Panc1 (cell line): ENCODE results near the gene FKBP10. TPM values are rescaled to one million over a fixed set of nuclear protein-coding genes. Genes with fewer than 3 reads are reported as not detected.
A peak's percentile ranks its signal among the peaks of the same experiment; 100 is the strongest.

Experiments used
- ATAC-seq: fragments of 200-7000 bp; cut with Tn5 transposase; 2 replicates; pipeline ENCODE4 v1.9.1; 2020; ENCODE audit warnings: mild to moderate bottlenecking, moderate library complexity
- BruUV-seq: library from RNA; stranded (reverse); fragments of 400-500 nt; replicated peaks from 2 replicates; lab custom pipeline; 2021; lab: Mats Ljungman, UMichigan
- CTCF ChIA-PET: fragments of 300-600 bp; sonication (Branson Sonifier 250); formaldehyde crosslinking; loops from one replicate; lab custom pipeline; 2022; ENCODE audit warnings: antibody characterized with exemption; lab: Charles Lee
- POLR2A ChIA-PET: fragments of 300-600 bp; sonication (Branson Sonifier 250); formaldehyde crosslinking; loops from one replicate; lab custom pipeline; 2022; ENCODE audit warnings: antibody characterized with exemption; lab: Charles Lee
- DNase-seq: peaks from one replicate; pipeline ENCODE4 v3.0.0-alpha.2; 2010; ENCODE audit warnings: low read depth, low spot score
- H3K27ac ChIP-seq: 2 replicates; pipeline ENCODE4 v1.5.1; 2011; ENCODE audit warnings: mild to moderate bottlenecking, low read length, inconsistent platforms
- H3K27me3 ChIP-seq: fragments of 200-500 bp; sonication (Bioruptor generic); 2 replicates; pipeline ENCODE4 v1.6.0; 2014; ENCODE audit warnings: low read length, inconsistent platforms; ENCODE audit not compliant: control insufficient read depth, insufficient read depth
- H3K36me3 ChIP-seq: fragments of 200-500 bp; sonication (Bioruptor generic); 2 replicates; pipeline ENCODE4 v1.5.1; 2014; ENCODE audit warnings: inconsistent platforms, mild to moderate bottlenecking, low read length, moderate library complexity; ENCODE audit not compliant: control insufficient read depth, insufficient read depth
- H3K4me1 ChIP-seq: 2 replicates; pipeline ENCODE4 v1.5.1; 2011; ENCODE audit warnings: inconsistent platforms, mild to moderate bottlenecking, low read length, moderate library complexity; ENCODE audit not compliant: control insufficient read depth, insufficient read depth
- H3K4me3 ChIP-seq, 2 experiments: 2 replicates each; pipeline ENCODE4 v1.5.1; 2011 to 2012; ENCODE audit warnings: low read depth in 2 of 2, low read length in 2 of 2, mild to moderate bottlenecking in 2 of 2, inconsistent platforms in 1 of 2, moderate library complexity in 1 of 2
- H3K9me3 ChIP-seq: fragments of 200-500 bp; sonication (Bioruptor generic); 2 replicates; pipeline ENCODE4 v1.5.1; 2014; ENCODE audit warnings: low read depth, mild to moderate bottlenecking, inconsistent platforms, low read length, moderate library complexity; ENCODE audit not compliant: control insufficient read depth, insufficient read depth
- CTCF ChIP-seq: fragments of 450-650 bp; IDR thresholded peaks from 2 replicates; pipeline ENCODE4 v1.5.1; 2017; ENCODE audit warnings: mild to moderate bottlenecking
- POLR2AphosphoS5 ChIP-seq: IDR thresholded peaks from 2 replicates; pipeline ENCODE4 v1.6.1; 2012; ENCODE audit warnings: mild to moderate bottlenecking, low read depth, low read length, moderate library complexity
- SIN3A ChIP-seq: IDR thresholded peaks from 2 replicates; pipeline ENCODE4 v1.6.1; 2012; ENCODE audit warnings: low read depth, mild to moderate bottlenecking, low read length, moderate library complexity, borderline replicate concordance; ENCODE audit not compliant: insufficient read depth
- TCF7L2 ChIP-seq: IDR thresholded peaks from 2 replicates; pipeline ENCODE4 v1.6.1; 2011; ENCODE audit warnings: mild to moderate bottlenecking, low read depth, low read length, inconsistent platforms
- in situ Hi-C: cut with HindIII; loops from 2 replicates; pipeline ENCODE4 v1.10.0; 2016; ENCODE audit warnings: low sequenced_read_pairs, low pct_unique_long_range_greater_than_20kb
- intact Hi-C: fragments of 100-400 bp; cut with micrococcal nuclease; formaldehyde crosslinking; loops from one replicate; pipeline ENCODE4 v1.10.0; 2022; ENCODE audit not compliant: unreplicated experiment
- total RNA-seq: library from RNA; stranded (reverse); gene quantifications from one replicate; pipeline ENCODE4 v1.2.1, GENCODE V29; 2021; ENCODE audit not compliant: unreplicated experiment
- TF ChIP-seq, protein P1 (sequence below), 2 experiments: IDR thresholded peaks; 2 replicates each; pipeline ENCODE4 v1.6.1; 2011 to 2012; ENCODE audit warnings: low read depth in 2 of 2, control low read depth in 1 of 2, low read length in 1 of 2, mild to moderate bottlenecking in 1 of 2, moderate library complexity in 1 of 2; ENCODE audit not compliant: insufficient read depth in 1 of 2

Gene FKBP10
- total RNA-seq, 1 experiment from 2014 or later: 190 TPM

DNA sequence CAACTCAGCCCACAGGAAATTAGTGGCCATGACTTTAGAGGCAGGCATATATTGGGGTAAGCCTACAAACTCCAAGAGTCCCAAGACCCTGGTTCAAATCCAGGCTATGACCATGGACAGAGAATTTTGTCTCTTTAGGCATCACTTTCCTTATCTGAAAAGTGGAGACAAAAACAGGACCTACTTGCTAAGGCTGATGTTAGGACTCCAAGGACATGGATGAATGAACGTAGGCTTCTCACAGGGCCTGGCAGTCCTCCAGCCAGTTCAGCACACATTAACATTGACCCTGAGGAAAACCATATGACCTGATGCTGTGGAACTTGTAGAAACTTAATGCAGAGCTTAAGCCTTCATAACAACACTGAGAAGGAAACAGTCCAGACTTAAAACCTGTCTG, 1.4 kb downstream of the FKBP10 start:
- in situ Hi-C loops (no loop called here), intact Hi-C loops (no loop called here)
- peak overlapping the region; percentile 99 for H3K27ac ChIP-seq
- ATAC-seq (no peak), DNase-seq (no peak)
- peaks cover 25% of the 10 kb centered on the region for H3K4me1 ChIP-seq
- CTCF ChIA-PET: no interaction called here
- POLR2A ChIA-PET: interaction anchor here (1.0 kb wide), 1 partner anchor 18 kb away, joined by 3 read pairs; no protein-coding TSS in a partner anchor
- no TSS peak for BruUV-seq
- peak overlapping the region; percentile 74 to 80 for H3K4me3 ChIP-seq
- no peaks in the 10 kb centered on the region for H3K27me3 ChIP-seq
- H3K36me3 ChIP-seq: peaks cover 2% of the 10 kb centered on the region
- no peaks in the 10 kb centered on the region for H3K9me3 ChIP-seq
- TF ChIP-seq SIN3A (no peak), POLR2AphosphoS5 (no peak), TCF7L2 (no peak), CTCF (no peak)
- TF ChIP-seq, protein P1, sequence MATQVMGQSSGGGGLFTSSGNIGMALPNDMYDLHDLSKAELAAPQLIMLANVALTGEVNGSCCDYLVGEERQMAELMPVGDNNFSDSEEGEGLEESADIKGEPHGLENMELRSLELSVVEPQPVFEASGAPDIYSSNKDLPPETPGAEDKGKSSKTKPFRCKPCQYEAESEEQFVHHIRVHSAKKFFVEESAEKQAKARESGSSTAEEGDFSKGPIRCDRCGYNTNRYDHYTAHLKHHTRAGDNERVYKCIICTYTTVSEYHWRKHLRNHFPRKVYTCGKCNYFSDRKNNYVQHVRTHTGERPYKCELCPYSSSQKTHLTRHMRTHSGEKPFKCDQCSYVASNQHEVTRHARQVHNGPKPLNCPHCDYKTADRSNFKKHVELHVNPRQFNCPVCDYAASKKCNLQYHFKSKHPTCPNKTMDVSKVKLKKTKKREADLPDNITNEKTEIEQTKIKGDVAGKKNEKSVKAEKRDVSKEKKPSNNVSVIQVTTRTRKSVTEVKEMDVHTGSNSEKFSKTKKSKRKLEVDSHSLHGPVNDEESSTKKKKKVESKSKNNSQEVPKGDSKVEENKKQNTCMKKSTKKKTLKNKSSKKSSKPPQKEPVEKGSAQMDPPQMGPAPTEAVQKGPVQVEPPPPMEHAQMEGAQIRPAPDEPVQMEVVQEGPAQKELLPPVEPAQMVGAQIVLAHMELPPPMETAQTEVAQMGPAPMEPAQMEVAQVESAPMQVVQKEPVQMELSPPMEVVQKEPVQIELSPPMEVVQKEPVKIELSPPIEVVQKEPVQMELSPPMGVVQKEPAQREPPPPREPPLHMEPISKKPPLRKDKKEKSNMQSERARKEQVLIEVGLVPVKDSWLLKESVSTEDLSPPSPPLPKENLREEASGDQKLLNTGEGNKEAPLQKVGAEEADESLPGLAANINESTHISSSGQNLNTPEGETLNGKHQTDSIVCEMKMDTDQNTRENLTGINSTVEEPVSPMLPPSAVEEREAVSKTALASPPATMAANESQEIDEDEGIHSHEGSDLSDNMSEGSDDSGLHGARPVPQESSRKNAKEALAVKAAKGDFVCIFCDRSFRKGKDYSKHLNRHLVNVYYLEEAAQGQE (IDR thresholded peaks at IDR 0.05; ENCODE audit: insufficient read depth in 1 of 2, low read depth in 2 of 2, low read length in 1 of 2): no peak; a peak in 1 of 4 replicates

DNA sequence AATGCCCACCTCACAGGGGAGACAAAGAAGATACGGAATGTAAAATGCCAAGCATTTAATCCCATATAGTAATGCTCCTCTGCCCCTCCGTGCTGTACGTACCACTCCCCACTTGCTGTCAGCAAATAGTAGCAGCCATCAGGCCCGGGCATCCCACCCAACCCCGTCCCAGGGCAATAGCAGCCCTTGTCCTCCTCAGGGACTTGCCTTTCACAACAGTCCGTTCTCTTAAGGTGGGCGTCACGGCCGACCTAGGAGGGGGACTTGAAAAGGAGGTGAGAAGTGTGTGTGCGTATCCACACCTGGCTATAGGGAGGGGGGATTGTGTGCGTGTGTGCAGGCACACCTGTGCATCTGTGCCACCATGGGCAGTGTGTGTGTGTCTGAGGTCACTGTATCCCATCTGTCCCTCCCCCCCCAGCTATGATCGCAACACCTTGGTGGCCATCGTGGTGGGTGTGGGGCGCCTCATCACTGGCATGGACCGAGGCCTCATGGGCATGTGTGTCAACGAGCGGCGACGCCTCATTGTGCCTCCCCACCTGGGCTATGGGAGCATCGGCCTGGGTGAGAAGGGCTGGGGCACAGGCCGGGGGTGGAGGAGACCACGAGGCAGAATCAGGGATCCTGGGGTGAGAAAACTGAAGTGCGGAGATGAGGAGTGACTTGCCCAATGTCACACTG, 4.0 kb downstream of the FKBP10 start:
- no peak for DNase-seq
- no TSS peak for BruUV-seq
- intact Hi-C loops: no loop called here
- POLR2A ChIA-PET: no interaction called here
- H3K4me1 ChIP-seq: peaks cover 10% of the 10 kb centered on the region
- H3K4me3 ChIP-seq: no peak overlapping the region
- CTCF ChIA-PET: no interaction called here
- H3K27me3 ChIP-seq: no peaks in the 10 kb centered on the region
- H3K27ac ChIP-seq: no peak overlapping the region
- no peaks in the 10 kb centered on the region for H3K9me3 ChIP-seq
- in situ Hi-C loops: no loop called here
- ATAC-seq: no peak
- TF ChIP-seq SIN3A (no peak), TCF7L2 (no peak), POLR2AphosphoS5 (no peak), CTCF (no peak)
- TF ChIP-seq, protein P1 (IDR thresholded peaks at IDR 0.05; ENCODE audit: insufficient read depth in 1 of 2, low read depth in 2 of 2, low read length in 1 of 2): no peak
- peaks cover 2% of the 10 kb centered on the region for H3K36me3 ChIP-seq
